Keratinocyte (primary cell): Measurements from ENCODE around the gene CRADD. TPM values are rescaled to one million over a fixed set of nuclear protein-coding genes. Genes with fewer than 3 reads are reported as not detected.

Experiments
- DNase-seq: peaks from one replicate; pipeline ENCODE4 v3.0.0-alpha.2; 2011; ENCODE audit warnings: low read depth, missing footprints, low spot score
- FAIRE-seq: peaks from 2 replicates; lab custom pipeline; 2011; peaks lifted over from hg19 to GRCh38; lab: Jason Lieb, UNC
- H2AFZ ChIP-seq: 2 replicates; pipeline ENCODE4 v1.6.0; 2012; ENCODE audit warnings: low read length, control low read depth, inconsistent platforms; ENCODE audit not compliant: control insufficient read depth
- H3K27ac ChIP-seq: 2 replicates; pipeline ENCODE4 v1.5.1; 2011; ENCODE audit warnings: low read length; ENCODE audit not compliant: control insufficient read depth, insufficient read depth
- H3K27me3 ChIP-seq: 3 replicates; pipeline ENCODE4 v1.6.0; 2011; ENCODE audit warnings: low read length; ENCODE audit not compliant: control insufficient read depth, insufficient read depth; ENCODE audit errors: extremely low read depth
- H3K36me3 ChIP-seq, 2 experiments: 2 replicates in 1 of 2; 3 replicates in 1 of 2; pipeline ENCODE4 v1.5.1; 2011; ENCODE audit warnings: low read length in 2 of 2, mild to moderate bottlenecking in 1 of 2; ENCODE audit not compliant: control insufficient read depth in 2 of 2, insufficient read depth in 2 of 2; ENCODE audit errors: extremely low read depth in 1 of 2
- H3K4me1 ChIP-seq: 3 replicates; pipeline ENCODE4 v1.5.1; 2011; ENCODE audit warnings: low read length; ENCODE audit not compliant: control insufficient read depth, insufficient read depth; ENCODE audit errors: extremely low read depth
- H3K4me2 ChIP-seq: 3 replicates; pipeline ENCODE4 v1.6.0; 2011; ENCODE audit warnings: low read depth, low read length; ENCODE audit not compliant: control insufficient read depth, insufficient read depth; ENCODE audit errors: extremely low read depth
- H3K4me3 ChIP-seq, 3 experiments: fragments of 200-600 bp in 1 of 3; sonication (generic) in 1 of 3; 2 replicates in 2 of 3; 3 replicates in 1 of 3; pipeline ENCODE4 v1.5.1; 2011 to 2016; ENCODE audit warnings: low read length in 3 of 3, mild to moderate bottlenecking in 3 of 3, control low read depth in 2 of 3, inconsistent platforms in 1 of 3, low read depth in 1 of 3, mixed read lengths in 1 of 3, mixed run types in 1 of 3, moderate library complexity in 1 of 3; ENCODE audit not compliant: control insufficient read depth in 2 of 3, insufficient read depth in 2 of 3; ENCODE audit errors: extremely low read depth in 1 of 3
- H3K79me2 ChIP-seq: 2 replicates; pipeline ENCODE4 v1.6.0; 2012; ENCODE audit warnings: low read length; ENCODE audit not compliant: control insufficient read depth, insufficient read depth
- H3K9ac ChIP-seq: 3 replicates; pipeline ENCODE4 v1.6.0; 2011; ENCODE audit warnings: low read length; ENCODE audit not compliant: control insufficient read depth, insufficient read depth; ENCODE audit errors: extremely low read depth
- H3K9me1 ChIP-seq: 3 replicates; pipeline ENCODE4 v1.6.0; 2011; ENCODE audit warnings: low read length; ENCODE audit not compliant: control insufficient read depth, insufficient read depth; ENCODE audit errors: extremely low read depth
- H3K9me3 ChIP-seq: 2 replicates; pipeline ENCODE4 v1.5.1; 2012; ENCODE audit warnings: low read depth, low read length; ENCODE audit not compliant: control insufficient read depth
- H4K20me1 ChIP-seq: 3 replicates; pipeline ENCODE4 v1.6.0; 2011; ENCODE audit warnings: low read length; ENCODE audit not compliant: control insufficient read depth, insufficient read depth; ENCODE audit errors: extremely low read depth
- EZH2 ChIP-seq: IDR thresholded peaks from one replicate; pipeline ENCODE4 v1.6.1; 2012; ENCODE audit warnings: inconsistent platforms, mild to moderate bottlenecking, low read length, moderate library complexity
- dilution Hi-C: fragments of 300-500 bp; cut with MboI; formaldehyde crosslinking; loops from one replicate; pipeline ENCODE4 v1.7.0; 2020; ENCODE audit warnings: low sequenced_read_pairs; ENCODE audit not compliant: extremely low pct_ligation_motif_present
- polyA plus RNA-seq, 5 experiments: library from polyadenylated mRNA; depleted of rRNA in 3 of 5; stranded (reverse) in 3 of 5; stranded (forward) in 1 of 5; unstranded in 1 of 5; fragments of >200 nt; gene quantifications; 1 replicate in 1 of 5; 2 replicates in 3 of 5; 3 replicates in 1 of 5; pipeline versions ENCODE4 v1.2.1 to v1.2.3, GENCODE V29; 2011 to 2012; ENCODE audit warnings: missing spikeins in 2 of 5, low read depth in 1 of 5, low replicate concordance in 1 of 5
- TF ChIP-seq, protein P1 (sequence below), 3 experiments: IDR thresholded peaks in 1 of 3; conservative IDR thresholded peaks in 1 of 3; optimal IDR thresholded peaks in 1 of 3; 2 replicates in 2 of 3; 3 replicates in 1 of 3; pipeline versions ENCODE3 to v1.5.1; 2011; ENCODE audit warnings: low read length in 3 of 3, mild to moderate bottlenecking in 3 of 3, moderate library complexity in 2 of 3, control low read depth in 1 of 3, inconsistent platforms in 1 of 3; ENCODE audit not compliant: insufficient read depth in 2 of 3; ENCODE audit errors: extremely low read depth in 1 of 3

The CRADD gene
- polyA plus RNA-seq, 1 donor (not counting 4 experiments of a cell fraction or from before 2014, with no cell fraction given): 11.2 TPM

DNA sequence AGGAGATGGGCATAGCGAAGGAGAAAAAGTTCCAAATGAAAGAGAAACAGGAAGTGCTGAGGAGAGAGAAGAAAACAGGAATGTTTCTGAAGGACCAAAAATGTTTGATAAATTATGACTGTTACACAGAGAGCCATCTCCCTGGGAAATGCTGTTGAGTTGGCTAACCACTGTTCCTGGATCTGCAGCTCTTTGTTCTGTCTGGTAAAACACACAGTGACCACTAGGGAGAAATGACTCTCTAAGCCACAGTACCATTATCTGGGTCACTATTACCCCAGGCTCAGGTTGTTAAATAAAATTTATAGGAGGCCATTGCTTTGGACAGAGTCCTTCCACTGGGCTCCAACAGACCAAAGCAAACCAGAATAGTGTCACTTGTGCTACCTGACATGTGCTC lies 219.3 kb downstream of the CRADD start:
- Histone ChIP-seq H3K27me3 (no peaks in the 10 kb centered on the region), H3K79me2 (no peaks in the 10 kb centered on the region), H3K9me3 (no peaks in the 10 kb centered on the region), H3K36me3 (no peaks in the 10 kb centered on the region), H3K4me2 (no peak overlapping the region), H3K9me1 (no peaks in the 10 kb centered on the region), H3K4me3 (no peak overlapping the region), H3K9ac (no peak overlapping the region), H2AFZ (no peak overlapping the region), H3K4me1 (no peaks in the 10 kb centered on the region), H3K27ac (no peak overlapping the region), H4K20me1 (no peaks in the 10 kb centered on the region)
- DNase-seq: no peak
- dilution Hi-C loops: no loop called here
- no peak for FAIRE-seq
- TF ChIP-seq, protein P1, sequence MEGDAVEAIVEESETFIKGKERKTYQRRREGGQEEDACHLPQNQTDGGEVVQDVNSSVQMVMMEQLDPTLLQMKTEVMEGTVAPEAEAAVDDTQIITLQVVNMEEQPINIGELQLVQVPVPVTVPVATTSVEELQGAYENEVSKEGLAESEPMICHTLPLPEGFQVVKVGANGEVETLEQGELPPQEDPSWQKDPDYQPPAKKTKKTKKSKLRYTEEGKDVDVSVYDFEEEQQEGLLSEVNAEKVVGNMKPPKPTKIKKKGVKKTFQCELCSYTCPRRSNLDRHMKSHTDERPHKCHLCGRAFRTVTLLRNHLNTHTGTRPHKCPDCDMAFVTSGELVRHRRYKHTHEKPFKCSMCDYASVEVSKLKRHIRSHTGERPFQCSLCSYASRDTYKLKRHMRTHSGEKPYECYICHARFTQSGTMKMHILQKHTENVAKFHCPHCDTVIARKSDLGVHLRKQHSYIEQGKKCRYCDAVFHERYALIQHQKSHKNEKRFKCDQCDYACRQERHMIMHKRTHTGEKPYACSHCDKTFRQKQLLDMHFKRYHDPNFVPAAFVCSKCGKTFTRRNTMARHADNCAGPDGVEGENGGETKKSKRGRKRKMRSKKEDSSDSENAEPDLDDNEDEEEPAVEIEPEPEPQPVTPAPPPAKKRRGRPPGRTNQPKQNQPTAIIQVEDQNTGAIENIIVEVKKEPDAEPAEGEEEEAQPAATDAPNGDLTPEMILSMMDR (optimal IDR thresholded peaks at IDR 0.05 in 1 of 3, IDR thresholded peaks at IDR 0.05 in 1 of 3, conservative IDR thresholded peaks at IDR 0.05 in 1 of 3; ENCODE audit: extremely low read depth in 1 of 3, insufficient read depth in 2 of 3, low read length in 3 of 3): peak in 1 of 3 experiments; percentile 18
- TF ChIP-seq EZH2: no peak

DNA sequence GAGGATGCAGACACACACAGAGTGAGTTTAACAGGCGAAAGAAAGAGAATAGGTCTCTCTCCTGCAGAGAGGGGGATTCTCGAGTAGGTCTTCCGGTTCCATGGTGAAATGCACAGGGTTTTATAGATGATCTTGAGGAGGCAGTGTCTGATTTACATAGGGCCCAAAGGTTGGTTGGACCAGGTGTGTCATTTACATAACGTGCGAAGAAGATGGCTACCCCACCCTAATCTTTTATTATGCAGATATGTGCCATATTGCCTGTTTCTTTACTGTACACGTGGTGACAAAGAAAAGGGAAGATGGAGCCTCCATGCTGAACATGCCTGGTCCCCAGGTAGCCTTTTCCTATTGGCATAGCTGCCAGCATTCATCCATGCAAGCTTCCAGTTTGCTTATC lies 219.8 kb downstream of the CRADD start:
- H3K4me1 ChIP-seq: no peaks in the 10 kb centered on the region
- no peaks in the 10 kb centered on the region for H3K79me2 ChIP-seq
- H3K4me2 ChIP-seq: no peak overlapping the region
- H3K27ac ChIP-seq: no peak overlapping the region
- H3K4me3 ChIP-seq: no peak overlapping the region
- no peak for FAIRE-seq
- no peak overlapping the region for H3K9ac ChIP-seq
- H3K9me3 ChIP-seq: no peaks in the 10 kb centered on the region
- H3K27me3 ChIP-seq: no peaks in the 10 kb centered on the region
- H3K36me3 ChIP-seq: no peaks in the 10 kb centered on the region
- H2AFZ ChIP-seq: no peak overlapping the region
- DNase-seq: no peak
- no peaks in the 10 kb centered on the region for H3K9me1 ChIP-seq
- dilution Hi-C loops: no loop called here
- no peaks in the 10 kb centered on the region for H4K20me1 ChIP-seq
- TF ChIP-seq EZH2: no peak
- TF ChIP-seq, protein P1 (optimal IDR thresholded peaks at IDR 0.05 in 1 of 3, IDR thresholded peaks at IDR 0.05 in 1 of 3, conservative IDR thresholded peaks at IDR 0.05 in 1 of 3; ENCODE audit: extremely low read depth in 1 of 3, insufficient read depth in 2 of 3, low read length in 3 of 3): no peak
